Posterior cingulate gyrus (tissue), 11 donors: ENCODE measurements around the gene OR52E8.

Experiments used
- DNase-seq, 10 donors: peaks; one replicate each; pipeline versions ENCODE4 v3.0.0 to v3.0.0-alpha.2; 2020 to 2021; ENCODE audit warnings: mixed read lengths in 3 of 10
- intact Hi-C: fragments of 100-400 bp; cut with DNase I; formaldehyde crosslinking; loops from one replicate; pipeline ENCODE4 v1.15.1; 2023

Gene OR52E8

DNA sequence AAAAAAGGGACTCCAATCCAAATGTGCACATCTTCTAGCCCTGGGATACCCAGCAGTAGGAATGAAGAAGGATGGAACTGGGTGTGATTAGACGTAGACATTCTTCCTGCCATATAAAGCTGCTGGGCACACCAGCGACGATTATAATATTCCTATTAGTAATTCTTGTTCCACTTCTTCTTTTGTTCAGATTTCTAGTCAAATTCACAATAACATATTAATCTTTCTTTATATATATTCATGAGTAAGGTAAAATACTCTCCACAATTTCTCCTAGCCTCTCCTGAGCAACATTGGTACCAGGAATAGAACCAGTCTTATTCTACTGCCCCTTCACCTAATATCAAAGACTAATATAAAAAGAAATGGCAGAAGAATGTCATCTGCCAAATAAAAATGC lies at the start of gene OR52E8:
OR52E8 (minus strand) TSS at position 101 of the 400 bp plus-strand sequence; CDS start at position 101, 0 bp downstream.
- intact Hi-C loops, result no loop called here
- DNase-seq, result no peak

DNA sequence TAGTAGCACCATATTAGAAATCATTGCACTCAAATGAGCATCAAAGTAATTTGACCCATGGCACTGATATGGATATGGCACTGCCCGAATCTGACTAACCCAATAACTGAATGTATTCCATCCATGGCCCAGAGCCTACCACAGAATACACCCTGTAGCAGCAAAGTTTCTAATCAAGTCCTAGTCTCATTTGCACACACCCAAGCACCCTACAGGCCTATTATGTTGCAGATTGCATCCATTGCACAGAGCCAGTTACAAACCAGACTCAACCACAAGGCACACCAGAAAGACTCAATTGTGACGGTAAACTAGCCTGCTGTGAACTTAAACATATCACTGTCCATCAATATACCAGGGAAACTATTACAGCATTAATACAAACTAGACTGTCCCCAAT lies 42.0 kb upstream of the OR52E8 start:
- intact Hi-C loops, result no loop called here
- no peak for DNase-seq

DNA sequence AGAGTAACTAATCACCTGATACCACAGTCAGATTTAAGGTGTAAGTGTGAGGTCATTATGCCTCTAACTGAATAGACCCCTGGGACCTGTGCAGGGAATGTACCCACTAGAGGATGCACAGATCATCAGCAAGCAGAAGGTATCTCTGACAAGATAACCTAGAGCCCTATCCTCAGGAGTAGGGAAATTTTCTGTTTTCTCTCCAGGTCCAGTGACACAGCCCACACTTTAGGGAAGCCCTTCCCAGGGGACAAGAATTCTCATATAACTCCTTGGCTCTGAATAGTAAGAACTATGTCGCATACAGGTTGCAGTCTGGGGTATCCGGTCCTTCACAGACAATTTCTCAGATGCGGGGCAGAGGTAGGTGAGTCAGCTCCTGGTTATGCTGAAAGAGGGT lies 35.4 kb upstream of the OR52E8 start, which contains the start of gene OR52E5:
OR52E5 (plus strand) TSS at position 301 of the 400 bp plus-strand sequence. CDS start 7,569 bp downstream, outside the sequence.
- no peak for DNase-seq
- intact Hi-C loops, result no loop called here

DNA sequence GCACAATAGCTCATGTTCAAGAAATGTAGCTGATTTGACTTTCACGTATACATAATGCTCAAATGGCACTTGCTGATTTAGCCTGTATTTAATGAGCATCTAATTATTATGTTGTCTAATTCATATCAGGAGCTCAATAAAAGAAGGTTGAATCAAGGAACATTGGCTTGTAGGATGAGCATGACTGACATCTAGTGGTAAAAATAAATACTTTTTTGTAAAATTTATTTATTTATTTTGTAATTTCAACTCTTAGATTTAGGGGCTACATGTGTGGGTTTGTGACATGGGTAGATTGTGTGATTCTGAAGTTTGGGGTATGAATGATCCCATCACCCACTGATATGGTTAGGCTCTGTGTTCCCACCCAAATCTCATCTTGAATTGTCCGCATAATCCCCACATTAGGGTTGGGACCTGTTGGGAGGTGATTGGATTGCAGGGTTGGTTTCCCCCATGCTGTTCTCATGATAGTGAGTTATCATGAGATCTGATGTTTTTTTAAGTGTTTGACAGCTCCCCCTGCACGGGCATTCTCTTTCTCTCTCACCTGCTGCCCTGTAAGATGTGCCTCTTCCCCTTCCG lies 33.8 kb upstream of the OR52E8 start:
- intact Hi-C loops, result no loop called here
- no peak for DNase-seq

DNA sequence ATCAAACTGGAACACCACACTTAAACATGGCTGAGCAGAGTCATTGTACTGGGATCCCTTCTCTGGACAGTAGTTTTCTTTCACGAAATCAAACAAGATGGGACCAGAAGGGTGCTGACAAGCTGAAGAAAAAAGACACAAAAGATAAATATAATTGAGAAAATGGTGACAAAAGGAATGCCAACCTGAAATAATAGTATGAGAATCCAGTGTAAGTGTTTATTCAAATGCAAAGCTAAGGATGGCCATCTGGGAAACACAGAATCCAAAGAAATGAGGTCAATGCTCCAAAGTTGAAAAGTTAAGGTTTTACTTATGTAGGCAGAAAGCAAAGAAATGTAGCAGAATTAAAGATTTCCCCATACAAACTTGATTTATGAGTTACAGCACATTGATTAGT lies 30.2 kb upstream of the OR52E8 start:
- DNase-seq, result no peak
- intact Hi-C loops, result no loop called here

DNA sequence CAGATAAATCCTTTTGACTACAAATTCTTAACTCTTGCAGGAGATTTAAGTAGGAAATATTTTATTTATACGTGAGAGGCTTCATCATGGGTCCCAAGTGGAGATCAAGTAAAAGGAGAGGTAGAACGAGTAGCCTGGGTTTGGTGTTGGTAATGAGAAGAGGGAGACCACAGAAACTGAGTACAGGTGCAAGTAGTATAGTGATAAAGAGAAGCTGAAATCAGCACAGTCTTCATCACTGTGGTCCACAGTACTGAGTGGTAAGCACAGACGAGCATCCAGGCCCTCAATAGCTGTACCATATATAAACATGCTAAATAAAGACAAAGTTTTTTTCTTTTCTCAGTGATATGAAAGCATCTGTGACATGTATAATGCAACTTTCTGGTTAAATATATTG lies 29.7 kb upstream of the OR52E8 start:
- intact Hi-C loops, result no loop called here
- no peak for DNase-seq

DNA sequence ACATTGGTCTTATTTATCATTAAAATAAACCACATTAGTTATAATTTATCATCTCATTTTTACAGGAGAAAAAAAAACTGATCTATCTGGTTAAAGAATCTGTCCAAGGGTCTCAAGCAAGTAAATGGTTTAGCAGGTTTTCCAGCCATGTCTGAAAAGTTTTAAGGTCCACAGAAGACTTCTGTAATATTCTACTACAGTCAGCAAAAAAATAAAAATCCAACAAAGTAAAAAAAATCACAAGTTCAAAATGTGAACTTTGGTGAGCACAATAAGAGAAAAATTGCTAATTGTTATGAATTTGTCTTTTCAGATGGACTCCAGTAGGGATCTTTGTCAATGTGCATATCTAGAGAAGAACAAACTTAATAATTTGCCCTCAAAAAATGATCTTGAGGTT lies 24.3 kb upstream of the OR52E8 start:
- intact Hi-C loops, result no loop called here

DNA sequence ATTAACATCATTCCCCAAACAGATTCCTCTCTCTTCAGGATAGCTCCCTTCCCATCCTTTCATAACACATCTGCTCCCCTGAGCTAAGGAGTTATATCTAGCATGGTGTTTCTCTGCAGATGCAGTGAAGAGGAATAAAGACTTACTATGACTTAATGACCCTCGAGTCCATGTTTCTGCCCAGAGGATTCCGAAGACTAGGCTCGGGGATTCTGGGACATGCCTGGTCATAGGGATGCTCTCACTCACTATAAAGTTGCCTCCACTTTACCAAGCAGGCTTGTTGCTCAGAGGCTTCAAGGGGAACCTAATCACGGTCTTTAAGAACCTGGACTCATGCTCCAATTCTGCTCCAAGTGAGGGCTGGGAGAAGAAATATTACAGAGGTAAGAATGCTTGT lies 22.8 kb upstream of the OR52E8 start, which contains the start of gene OR52E4:
OR52E4 (plus strand) TSS at position 301 of the 400 bp plus-strand sequence. CDS start 3,664 bp downstream, outside the sequence.
- no peak for DNase-seq
- intact Hi-C loops, result no loop called here

More for the DNA sequence above, 24.3 kb upstream of the OR52E8 start:
- no peak for DNase-seq

DNA sequence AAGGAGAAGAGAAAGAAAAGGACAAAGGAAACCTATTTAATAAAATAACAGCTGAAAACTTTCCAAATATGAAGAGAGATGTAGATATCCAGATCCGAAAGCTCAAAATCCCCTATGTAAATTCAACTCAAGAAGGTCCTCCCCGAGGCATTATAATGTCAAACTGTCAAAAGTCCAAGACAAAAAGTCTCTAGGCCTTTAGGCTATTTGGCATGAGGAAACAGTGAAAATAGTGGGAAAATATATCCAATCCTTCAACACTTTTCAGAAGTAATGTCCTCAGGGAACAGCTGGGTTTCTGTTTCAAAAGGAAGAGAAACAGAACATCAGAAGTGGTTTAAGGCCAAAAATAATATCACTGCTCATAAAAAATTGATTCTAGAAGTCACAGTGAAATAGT lies 21.1 kb upstream of the OR52E8 start:
- no peak for DNase-seq
- intact Hi-C loops, result no loop called here

DNA sequence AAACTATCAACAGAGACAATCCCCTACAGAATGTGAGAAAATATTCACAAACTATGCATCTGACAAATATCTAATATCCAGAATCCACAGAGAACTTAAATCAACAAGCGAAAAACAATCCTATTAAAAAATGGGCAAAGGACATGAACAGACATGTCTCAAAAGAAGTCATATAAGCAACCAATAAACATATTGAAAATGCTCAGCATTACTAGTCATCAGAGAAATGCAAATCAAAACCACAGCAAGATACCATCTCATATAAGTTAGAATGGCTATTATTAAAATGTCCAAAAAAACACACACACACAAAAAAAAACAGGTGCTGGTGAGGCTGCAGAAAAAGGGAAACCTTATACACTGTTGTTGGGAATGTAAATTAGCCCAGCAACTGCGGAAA lies 8.3 kb upstream of the OR52E8 start:
- intact Hi-C loops, result no loop called here
- no peak for DNase-seq

DNA sequence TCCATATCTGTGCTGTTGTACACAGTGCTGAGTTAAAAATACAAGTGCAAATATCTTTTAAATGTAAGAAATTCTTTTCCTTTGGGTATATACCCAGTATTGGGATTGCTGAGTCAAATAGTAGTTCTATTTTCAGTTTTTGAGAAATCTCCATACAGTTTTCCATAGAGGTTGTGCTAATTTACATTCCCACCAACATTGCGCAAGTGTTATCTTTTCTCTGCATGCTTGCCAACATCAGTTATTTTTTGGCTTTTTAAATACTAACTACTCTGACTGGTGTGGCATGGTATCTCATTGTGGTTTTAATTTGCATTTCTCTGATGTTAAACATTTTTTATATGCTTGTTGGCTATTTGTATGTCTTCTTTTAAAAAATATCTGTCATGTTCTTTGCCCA lies 6.5 kb downstream of the OR52E8 start:
- intact Hi-C loops, result no loop called here
- DNase-seq, result no peak

DNA sequence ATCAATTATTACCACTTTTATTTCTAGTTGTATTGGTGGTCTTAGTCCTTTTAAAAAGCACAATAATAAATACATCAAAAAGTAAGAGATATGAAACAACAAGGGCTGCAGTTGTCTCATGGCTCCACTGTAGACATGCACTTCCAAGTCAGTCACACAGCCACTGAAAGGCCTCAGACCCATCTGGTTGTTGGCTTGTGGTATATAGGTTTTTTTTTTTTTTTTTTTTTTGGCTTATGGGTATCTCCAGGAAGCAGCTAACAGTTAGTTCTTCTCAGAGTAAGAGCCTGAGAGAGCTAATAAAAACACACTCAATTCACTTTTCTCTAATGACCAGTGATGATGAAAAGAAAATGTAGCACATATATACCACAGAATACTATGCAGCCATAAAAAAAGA lies 9.8 kb downstream of the OR52E8 start:
- no peak for DNase-seq
- intact Hi-C loops, result no loop called here

DNA sequence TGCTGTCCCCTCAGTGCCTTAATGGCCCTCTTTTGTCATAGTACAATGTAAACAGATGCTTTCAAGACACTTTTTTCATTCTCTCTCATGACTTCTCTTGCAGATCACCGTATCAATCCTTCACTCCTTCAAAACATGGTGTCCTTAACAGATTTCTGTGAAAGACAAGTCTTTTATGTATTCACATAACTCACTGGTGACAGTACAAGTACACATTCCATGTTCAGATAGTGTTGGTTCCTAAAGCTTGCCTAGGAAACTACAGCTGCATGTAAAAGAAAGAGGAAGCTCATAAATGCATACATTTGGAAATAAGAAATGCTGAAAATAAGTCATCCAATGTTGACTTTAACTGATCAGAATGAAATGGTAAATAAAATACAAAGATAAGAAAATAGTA lies 10.8 kb downstream of the OR52E8 start:
- no peak for DNase-seq
- intact Hi-C loops, result no loop called here

DNA sequence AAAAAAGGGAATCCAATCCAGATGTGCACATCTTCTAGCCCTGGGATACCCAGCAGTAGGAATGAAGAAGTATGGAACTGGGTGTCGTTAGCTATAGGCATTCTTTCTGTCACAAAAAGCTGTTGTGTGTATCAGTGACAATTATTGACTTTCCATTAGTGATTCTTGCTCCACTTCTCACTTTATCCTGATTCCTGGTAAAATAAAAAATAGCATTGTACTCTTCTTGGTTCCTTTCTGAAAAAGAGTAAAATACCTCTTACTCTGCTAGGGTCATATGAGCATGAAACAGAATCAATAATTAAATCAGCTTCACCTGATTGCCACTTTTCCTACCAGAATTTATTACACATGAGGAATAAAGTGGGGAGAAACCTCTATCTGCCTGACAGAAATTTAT lies 15.7 kb downstream of the OR52E8 start, which contains the start of gene OR52E6:
OR52E6 (minus strand) TSS at position 101 of the 400 bp plus-strand sequence; CDS start at position 101, 0 bp downstream.
- no peak for DNase-seq
- intact Hi-C loops, result no loop called here

DNA sequence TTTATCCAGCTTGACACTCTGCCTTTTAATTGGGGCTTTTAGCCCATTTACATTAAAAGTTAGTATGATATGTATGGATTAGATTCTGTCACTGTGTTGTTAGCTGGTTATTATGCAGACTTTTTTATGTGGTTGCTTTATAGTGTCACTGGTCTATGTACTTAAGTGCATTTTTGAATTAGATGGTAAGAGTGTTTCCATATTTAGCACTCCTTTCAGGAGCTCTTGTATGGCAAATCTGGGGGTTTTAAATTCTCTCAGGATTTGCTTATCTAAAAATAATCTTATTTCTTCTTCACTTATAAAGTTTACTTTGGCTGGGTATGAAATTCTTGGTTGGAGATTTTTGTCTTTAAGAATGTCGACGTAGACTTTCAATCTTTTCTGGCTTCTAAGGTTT lies 19.8 kb downstream of the OR52E8 start:
- DNase-seq, result no peak
- intact Hi-C loops, result no loop called here

DNA sequence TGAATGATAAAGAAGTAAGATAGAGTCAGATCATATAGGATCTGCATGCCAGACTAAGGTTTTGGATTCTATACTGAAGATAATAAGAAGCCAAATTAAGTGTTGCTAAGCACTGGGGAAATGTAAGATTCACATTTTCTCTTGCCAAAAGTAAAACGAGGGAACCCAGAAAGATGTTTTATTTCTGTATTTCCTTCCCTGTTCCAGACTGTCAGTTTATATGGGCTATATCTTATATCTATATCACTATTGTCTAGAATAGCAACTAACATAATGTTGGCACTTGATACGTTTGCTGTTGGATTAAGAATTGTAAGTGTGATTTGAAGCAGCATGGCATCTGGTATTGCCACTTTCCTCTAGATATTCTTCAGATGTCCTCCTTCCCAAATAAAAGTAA lies 24.0 kb downstream of the OR52E8 start:
- intact Hi-C loops, result no loop called here
- DNase-seq, result no peak

DNA sequence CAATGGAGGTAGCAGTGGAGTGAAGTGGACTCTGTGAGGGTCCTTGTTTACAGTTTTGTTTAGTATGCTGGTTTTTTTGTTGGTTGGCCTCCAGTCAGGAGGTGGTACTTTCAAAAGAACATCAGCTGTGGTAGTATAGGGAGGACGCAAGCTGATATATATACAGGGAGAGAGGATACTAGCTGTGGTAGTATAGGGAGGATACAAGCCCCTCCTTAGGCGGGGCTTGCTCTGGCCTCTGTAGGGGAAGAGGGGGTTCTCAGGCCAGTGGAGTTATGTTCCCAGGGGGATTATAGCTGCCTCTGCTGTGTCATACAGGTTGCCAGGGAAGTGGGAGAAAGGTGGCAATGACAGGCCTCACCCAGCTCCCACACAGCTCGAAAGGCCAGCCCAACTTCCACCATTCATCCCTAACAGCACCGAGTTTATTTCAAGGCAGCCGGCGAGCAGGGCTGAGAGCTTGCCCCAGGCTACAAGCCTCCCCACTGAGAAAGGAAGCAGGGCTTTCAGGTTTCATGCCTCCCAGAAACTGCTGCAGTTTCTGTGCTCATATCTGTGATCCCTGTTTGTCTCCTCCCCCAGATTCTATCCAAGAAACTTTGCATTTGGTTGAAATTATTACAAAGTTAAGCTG lies 26.2 kb downstream of the OR52E8 start:
- intact Hi-C loops, result no loop called here
- peak in 1 of 10 donors; percentile 49 for DNase-seq

DNA sequence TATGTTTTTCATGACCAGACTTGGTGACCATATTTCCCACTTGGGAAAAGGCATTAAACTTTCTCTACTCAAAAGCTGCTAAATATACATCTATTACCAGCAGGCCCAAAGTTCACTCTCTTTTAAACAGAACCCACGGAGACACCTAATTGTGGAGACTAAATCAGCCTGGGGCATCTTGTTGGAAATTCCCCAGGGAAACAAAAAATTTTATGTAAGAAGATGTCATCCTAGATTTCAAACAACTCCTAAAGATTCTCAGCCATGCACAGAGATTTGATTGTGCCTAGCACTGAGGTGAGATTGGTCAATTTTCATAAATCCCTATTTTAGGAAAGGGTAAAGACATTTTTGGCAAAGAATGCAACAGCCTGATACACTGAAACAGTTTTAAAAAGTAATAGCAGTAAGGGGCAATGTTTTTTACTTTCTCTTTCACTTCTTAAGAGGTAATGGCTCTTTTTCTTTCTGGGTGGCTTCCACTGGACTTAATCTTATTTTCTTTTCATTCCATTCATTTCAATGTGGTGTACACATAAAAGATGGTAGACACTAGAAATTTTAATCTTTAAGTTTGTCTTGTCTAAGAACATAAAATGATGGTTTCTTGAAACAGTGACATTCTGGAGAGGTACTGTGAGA lies 39.1 kb downstream of the OR52E8 start:
- intact Hi-C loops, result no loop called here
- DNase-seq, result no peak

DNA sequence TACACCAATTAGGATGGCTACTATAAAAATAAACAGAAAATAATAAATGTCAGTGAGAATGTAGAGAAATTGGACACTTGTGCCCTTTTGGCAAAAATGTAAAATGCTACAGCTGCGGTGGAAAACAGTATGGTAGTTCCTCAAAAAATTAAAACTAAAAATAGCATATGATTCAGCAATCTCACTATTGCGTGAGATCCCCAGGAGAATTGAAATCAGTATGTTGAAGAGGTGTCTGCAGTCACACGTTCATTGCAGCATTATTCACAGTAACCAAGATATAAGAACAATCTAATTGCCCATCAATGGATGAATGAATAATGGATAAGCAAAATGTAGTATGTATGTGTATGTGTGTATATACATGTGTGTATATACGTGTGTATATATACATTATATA lies 42.0 kb downstream of the OR52E8 start:
- DNase-seq, result no peak
- intact Hi-C loops, result no loop called here

DNA sequence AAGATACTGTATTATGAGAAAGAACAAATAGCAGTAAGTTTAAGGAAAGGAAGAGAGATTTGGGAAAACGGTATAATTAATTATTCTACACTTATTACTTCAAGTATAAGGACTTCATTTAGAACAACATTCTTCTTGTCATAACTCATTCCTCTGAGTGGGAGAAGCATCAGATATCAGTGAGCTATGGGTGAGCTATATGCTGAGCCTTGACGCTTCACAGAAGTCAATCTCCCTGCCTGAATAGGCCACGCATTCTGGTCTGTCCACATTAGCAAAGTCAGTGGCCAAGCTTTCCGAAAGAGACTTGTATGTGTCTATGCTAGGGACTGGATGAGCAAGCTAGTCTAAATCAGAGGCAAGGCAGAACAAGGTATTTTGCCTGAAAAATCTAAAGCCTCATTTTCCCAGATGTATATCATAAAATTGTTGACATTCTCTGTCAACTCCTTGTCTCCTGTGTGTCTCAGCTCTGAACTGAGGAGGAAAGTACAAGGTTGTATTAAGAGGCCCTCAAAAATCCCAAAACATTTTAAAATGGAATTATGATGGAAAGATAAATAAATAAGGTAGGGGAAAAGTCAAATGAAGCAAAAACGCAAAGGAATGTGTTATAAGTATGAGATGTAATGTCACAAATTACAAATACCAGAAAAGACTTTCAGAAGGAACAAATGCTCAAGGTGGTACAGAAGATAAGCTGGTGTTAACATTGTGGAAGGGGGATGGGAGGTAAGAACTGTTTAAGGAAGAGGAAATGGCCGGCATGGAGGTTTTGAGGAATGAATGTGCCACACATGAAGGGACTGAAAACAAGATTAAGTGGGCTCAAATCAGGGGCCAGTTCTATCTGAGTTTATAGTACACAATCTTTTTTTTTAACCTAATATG lies 47.3 kb downstream of the OR52E8 start:
- no peak for DNase-seq
- intact Hi-C loops, result loop anchor here (1.0 to 10.0 kb wide), 2 partner anchors 686 to 1175 kb away; partner anchors contain the start of gene OR51D1

DNA sequence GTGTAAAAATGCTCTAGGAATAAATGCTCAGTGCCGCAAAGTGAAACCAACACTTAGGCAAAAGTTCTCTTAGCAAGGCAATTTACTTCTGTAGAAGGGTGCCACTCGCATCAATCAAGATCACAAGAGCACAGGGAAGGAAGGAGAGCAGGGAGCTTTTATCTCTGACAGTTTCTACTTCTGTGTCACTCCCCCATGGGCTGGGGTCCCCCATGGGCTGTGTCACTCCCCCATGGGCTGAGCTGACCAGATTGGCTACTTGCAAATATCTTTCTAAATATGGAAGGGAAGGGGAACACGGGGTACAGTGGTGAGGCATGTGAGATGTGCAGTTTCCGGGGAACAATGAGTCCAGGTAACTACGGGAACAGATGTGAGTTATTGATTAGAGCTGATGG lies 48.4 kb downstream of the OR52E8 start:
- intact Hi-C loops, result loop anchor here (1.0 to 10.0 kb wide), 2 partner anchors 685 to 1174 kb away; partner anchors contain the start of gene OR51D1
- DNase-seq, result no peak
